Activated naive CD8-positive, alpha-beta T cell (primary cell): ENCODE measurements around the gene IER5.
A peak's percentile ranks its signal among the peaks of the same experiment; 100 is the strongest.

ENCODE experiments used
- H3K27ac Mint-ChIP-seq: one replicate; pipeline ENCODE4 v1.8.0; 2021; ENCODE audit warnings: mixed read lengths
- H3K27me3 Mint-ChIP-seq: one replicate; pipeline ENCODE4 v1.8.0; 2021; ENCODE audit warnings: mixed read lengths
- H3K36me3 Mint-ChIP-seq: one replicate; pipeline ENCODE4 v1.8.0; 2021; ENCODE audit warnings: mixed read lengths
- H3K4me1 Mint-ChIP-seq: one replicate; pipeline ENCODE4 v1.8.0; 2021; ENCODE audit warnings: low read depth, mixed read lengths
- H3K4me3 Mint-ChIP-seq: one replicate; pipeline ENCODE4 v1.8.0; 2021; ENCODE audit warnings: mild to moderate bottlenecking, mixed read lengths
- H3K9me3 Mint-ChIP-seq: one replicate; pipeline ENCODE4 v1.8.0; 2021; ENCODE audit warnings: low read depth, mixed read lengths

The IER5 gene

GRCh38 chr1:181126871-181127587, 38.5 kb downstream of the IER5 start:
- H3K27ac Mint-ChIP-seq = no peak overlapping the region

GRCh38 chr1:181127898-181128453, 39.5 kb downstream of the IER5 start:
- Mint-ChIP-seq H3K4me3 (no peak overlapping the region), H3K36me3 (no peaks in the 10 kb centered on the region), H3K4me1 (peaks cover 7% of the 10 kb centered on the region), H3K27me3 (peaks cover 4% of the 10 kb centered on the region), H3K9me3 (no peaks in the 10 kb centered on the region), H3K27ac (no peak overlapping the region)

More at GRCh38 chr1:181126871-181127587, 38.5 kb downstream of the IER5 start:
- no peaks in the 10 kb centered on the region for H3K36me3 Mint-ChIP-seq
- H3K4me3 Mint-ChIP-seq = no peak overlapping the region
- H3K4me1 Mint-ChIP-seq = peaks cover 7% of the 10 kb centered on the region
- no peaks in the 10 kb centered on the region for H3K9me3 Mint-ChIP-seq
- H3K27me3 Mint-ChIP-seq = peaks cover 4% of the 10 kb centered on the region

GRCh38 chr1:181128592-181129497, 40.3 kb downstream of the IER5 start:
- peaks cover 4% of the 10 kb centered on the region for H3K27me3 Mint-ChIP-seq
- H3K9me3 Mint-ChIP-seq = no peaks in the 10 kb centered on the region
- no peaks in the 10 kb centered on the region for H3K36me3 Mint-ChIP-seq
- H3K4me3 Mint-ChIP-seq = no peak overlapping the region
- no peak overlapping the region for H3K27ac Mint-ChIP-seq
- H3K4me1 Mint-ChIP-seq = peaks cover 11% of the 10 kb centered on the region

- Mint-ChIP-seq H3K4me1 (peaks cover 19% of the 10 kb centered on the region), H3K27ac (no peak overlapping the region), H3K4me3 (no peak overlapping the region), H3K9me3 (no peaks in the 10 kb centered on the region), H3K36me3 (no peaks in the 10 kb centered on the region), H3K27me3 (peaks cover 4% of the 10 kb centered on the region)
These were observed 41.5 kb downstream of the IER5 start for GRCh38 chr1:181129771-181130606.

GRCh38 chr1:181131255-181131941, 42.9 kb downstream of the IER5 start:
- H3K27ac Mint-ChIP-seq = no peak overlapping the region
- H3K4me3 Mint-ChIP-seq = no peak overlapping the region
- peaks cover 27% of the 10 kb centered on the region for H3K4me1 Mint-ChIP-seq

GRCh38 chr1:181133441-181133951, 45.0 kb downstream of the IER5 start:
- H3K4me3 Mint-ChIP-seq = no peak overlapping the region
- H3K9me3 Mint-ChIP-seq = no peaks in the 10 kb centered on the region
- H3K4me1 Mint-ChIP-seq = peaks cover 29% of the 10 kb centered on the region

More at GRCh38 chr1:181131255-181131941, 42.9 kb downstream of the IER5 start:
- Mint-ChIP-seq H3K9me3 (no peaks in the 10 kb centered on the region), H3K27me3 (peaks cover 4% of the 10 kb centered on the region), H3K36me3 (no peaks in the 10 kb centered on the region)

GRCh38 chr1:181133969-181134418, 45.5 kb downstream of the IER5 start:
- no peaks in the 10 kb centered on the region for H3K9me3 Mint-ChIP-seq
- no peak overlapping the region for H3K4me3 Mint-ChIP-seq
- peaks cover 3% of the 10 kb centered on the region for H3K27me3 Mint-ChIP-seq
- H3K36me3 Mint-ChIP-seq = no peaks in the 10 kb centered on the region
- H3K27ac Mint-ChIP-seq = no peak overlapping the region
- peaks cover 31% of the 10 kb centered on the region for H3K4me1 Mint-ChIP-seq

More at GRCh38 chr1:181133441-181133951, 45.0 kb downstream of the IER5 start:
- peaks cover 4% of the 10 kb centered on the region for H3K27me3 Mint-ChIP-seq
- H3K36me3 Mint-ChIP-seq = no peaks in the 10 kb centered on the region
- H3K27ac Mint-ChIP-seq = no peak overlapping the region

GRCh38 chr1:181134543-181135436, 46.3 kb downstream of the IER5 start:
- Mint-ChIP-seq H3K4me3 (peak overlapping the region; percentile 44), H3K27me3 (peaks cover 2% of the 10 kb centered on the region), H3K9me3 (no peaks in the 10 kb centered on the region), H3K27ac (peak overlapping the region; percentile 64), H3K4me1 (peaks cover 34% of the 10 kb centered on the region), H3K36me3 (no peaks in the 10 kb centered on the region)

- H3K9me3 Mint-ChIP-seq = no peaks in the 10 kb centered on the region
- H3K27me3 Mint-ChIP-seq = peaks cover 2% of the 10 kb centered on the region
- no peak overlapping the region for H3K27ac Mint-ChIP-seq
- H3K4me3 Mint-ChIP-seq = peak overlapping the region; percentile 22
- no peaks in the 10 kb centered on the region for H3K36me3 Mint-ChIP-seq
- H3K4me1 Mint-ChIP-seq = peaks cover 40% of the 10 kb centered on the region
These were observed 46.9 kb downstream of the IER5 start for GRCh38 chr1:181135437-181135731.

GRCh38 chr1:181135815-181136737, 47.6 kb downstream of the IER5 start:
- Mint-ChIP-seq H3K4me3 (no peak overlapping the region), H3K9me3 (no peaks in the 10 kb centered on the region), H3K4me1 (peaks cover 46% of the 10 kb centered on the region), H3K27ac (peak overlapping the region; percentile 28), H3K36me3 (no peaks in the 10 kb centered on the region), H3K27me3 (peaks cover 2% of the 10 kb centered on the region)

GRCh38 chr1:181136738-181137122, 48.2 kb downstream of the IER5 start:
- Mint-ChIP-seq H3K27ac (peak overlapping the region; percentile 31), H3K4me3 (no peak overlapping the region), H3K27me3 (no peaks in the 10 kb centered on the region), H3K36me3 (no peaks in the 10 kb centered on the region), H3K4me1 (peaks cover 53% of the 10 kb centered on the region), H3K9me3 (no peaks in the 10 kb centered on the region)

- H3K4me3 Mint-ChIP-seq = no peak overlapping the region
- H3K27me3 Mint-ChIP-seq = no peaks in the 10 kb centered on the region
These were observed 48.8 kb downstream of the IER5 start for GRCh38 chr1:181137217-181137743.

More at GRCh38 chr1:181137217-181137743, 48.8 kb downstream of the IER5 start:
- H3K27ac Mint-ChIP-seq = peak overlapping the region; percentile 31
- no peaks in the 10 kb centered on the region for H3K36me3 Mint-ChIP-seq
- H3K4me1 Mint-ChIP-seq = peaks cover 58% of the 10 kb centered on the region
- H3K9me3 Mint-ChIP-seq = no peaks in the 10 kb centered on the region
